NOMO-1 (cell line): ENCODE measurements around the gene FAM83B.
"Not testable (repeated sequence)": the region's sequence is repeated elsewhere in the genome, so short reads cannot be mapped to it uniquely, and the experiment has no call there.

Experiments
- DNase-seq, 2 experiments: peaks; one replicate each; lab custom pipeline; 2025; ENCODE audit not compliant: unreplicated experiment in 2 of 2; lab: John Stamatoyannopoulos, UW

Gene FAM83B

DNA sequence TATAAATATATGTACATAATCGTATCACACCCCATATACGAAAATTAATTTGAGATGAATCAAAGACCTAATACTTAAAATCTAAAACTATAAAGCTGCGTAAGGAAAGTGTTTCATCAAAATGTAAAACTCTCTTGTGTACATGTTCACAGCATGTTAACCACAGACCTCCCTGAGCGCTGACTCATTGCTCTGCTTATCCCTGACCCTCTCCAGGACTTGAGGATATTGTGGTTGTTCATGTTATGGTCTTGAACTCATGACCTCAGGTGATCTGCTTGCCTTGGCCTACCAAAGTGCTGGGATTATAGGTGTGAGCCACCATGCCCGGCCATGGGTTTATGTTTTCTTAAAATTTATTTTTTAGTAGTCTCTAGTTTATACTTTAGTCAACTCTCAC is 14.2 kb downstream of the FAM83B start:
- no peak for DNase-seq

DNA sequence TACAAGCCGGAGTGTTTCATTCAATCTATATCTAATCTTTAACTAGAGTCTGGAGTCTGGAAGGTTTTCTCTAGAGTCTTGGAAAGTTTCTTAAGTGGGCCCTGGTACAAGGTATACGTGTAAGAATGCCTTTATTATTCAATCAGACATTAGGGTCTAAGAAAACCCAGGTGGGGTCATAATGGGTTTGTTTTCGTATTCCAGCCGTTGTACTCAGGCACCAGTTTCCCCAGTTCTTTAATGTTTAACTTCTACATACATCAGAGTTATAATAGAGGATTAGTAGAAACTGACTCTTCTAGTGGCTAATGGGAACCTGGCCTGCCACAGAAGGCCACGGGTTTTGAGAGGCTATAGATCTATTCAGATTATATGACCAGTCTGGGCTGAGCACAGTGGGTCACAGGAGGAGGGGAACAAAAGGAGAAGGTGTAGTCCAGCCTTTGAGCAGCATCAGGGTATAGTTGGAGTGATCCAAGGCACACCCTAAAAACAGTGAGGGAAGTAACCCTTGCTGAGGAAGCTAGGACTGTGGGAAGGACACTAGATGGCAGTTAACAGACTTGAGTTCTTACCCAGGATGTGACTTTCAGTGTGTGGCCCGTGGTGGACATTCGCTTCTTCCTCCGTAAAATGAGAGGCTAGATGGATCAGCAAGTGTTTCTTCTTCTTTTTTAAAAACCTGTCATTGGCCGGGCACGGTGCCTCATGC is 15.5 kb downstream of the FAM83B start:
- DNase-seq, result no peak

DNA sequence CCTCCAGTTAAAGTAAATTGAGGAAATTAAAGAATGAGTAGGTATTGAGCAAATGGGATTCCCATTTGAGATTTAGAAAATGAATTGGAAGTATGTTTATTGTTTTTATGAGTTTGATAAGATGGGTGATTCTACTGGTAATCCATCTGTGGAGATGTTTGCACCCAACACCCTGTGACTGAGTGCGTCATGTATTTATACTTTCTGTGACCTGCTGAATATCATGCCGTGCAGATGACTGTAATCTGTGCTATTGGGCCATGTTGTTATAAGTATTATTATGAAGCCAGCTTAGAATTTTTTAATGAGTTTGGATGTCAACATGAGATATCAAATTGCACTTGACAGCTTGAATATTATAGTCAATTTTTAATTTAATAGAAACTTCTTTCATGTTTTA is 17.7 kb downstream of the FAM83B start:
- DNase-seq, result no peak

DNA sequence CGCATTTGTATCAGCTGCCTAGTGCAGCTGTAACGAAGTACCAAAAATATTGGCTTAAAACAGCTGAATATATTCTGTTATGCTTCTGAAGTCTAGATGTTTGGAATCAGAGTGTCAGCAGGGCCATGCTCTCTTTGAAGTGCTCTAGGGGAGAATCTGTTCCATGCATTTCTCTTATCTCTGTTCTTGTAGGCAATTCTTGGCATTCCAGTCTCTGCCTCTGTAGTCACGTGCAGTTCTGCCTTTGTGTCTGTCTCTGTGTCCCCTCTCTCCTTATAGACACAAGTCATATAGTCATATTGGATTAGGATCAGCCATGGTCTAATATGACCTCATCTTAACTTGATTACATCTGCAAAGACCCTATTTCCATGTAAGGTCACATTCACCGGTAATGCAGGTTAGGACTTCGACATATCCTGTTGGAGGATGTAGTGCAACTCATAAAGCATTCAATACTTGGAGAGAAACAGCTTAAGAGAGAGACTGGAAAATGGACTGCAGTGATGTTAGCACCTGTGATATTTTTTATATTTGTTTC is 18.6 kb downstream of the FAM83B start:
- DNase-seq, result no peak

GRCh38 chr6:54868556-54868955 is 22.0 kb downstream of the FAM83B start:
- DNase-seq, result no peak

DNA sequence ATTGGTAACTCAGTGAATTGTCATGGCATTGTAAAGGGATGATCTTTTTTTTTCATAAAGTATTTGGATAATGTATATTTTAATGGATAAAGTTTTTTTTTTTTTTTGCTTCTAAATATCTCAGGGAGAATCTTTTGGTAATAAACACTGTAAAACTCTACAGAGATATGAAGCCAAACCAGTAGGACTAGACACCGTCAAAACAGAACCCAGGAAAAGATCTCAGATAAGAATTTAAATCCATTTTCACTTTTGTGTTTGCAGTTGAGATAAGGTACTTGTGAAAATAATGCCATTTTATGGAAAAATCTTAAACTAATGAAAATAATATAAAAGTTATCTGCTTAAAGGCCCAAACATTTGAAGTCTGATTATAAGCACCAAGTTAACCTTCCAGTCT is 27.0 kb downstream of the FAM83B start:
- no peak for DNase-seq

GRCh38 chr6:54874349-54875048 is 27.9 kb downstream of the FAM83B start:
- DNase-seq, result no peak

GRCh38 chr6:54875539-54875938 is 29.0 kb downstream of the FAM83B start:
- no peak for DNase-seq

DNA sequence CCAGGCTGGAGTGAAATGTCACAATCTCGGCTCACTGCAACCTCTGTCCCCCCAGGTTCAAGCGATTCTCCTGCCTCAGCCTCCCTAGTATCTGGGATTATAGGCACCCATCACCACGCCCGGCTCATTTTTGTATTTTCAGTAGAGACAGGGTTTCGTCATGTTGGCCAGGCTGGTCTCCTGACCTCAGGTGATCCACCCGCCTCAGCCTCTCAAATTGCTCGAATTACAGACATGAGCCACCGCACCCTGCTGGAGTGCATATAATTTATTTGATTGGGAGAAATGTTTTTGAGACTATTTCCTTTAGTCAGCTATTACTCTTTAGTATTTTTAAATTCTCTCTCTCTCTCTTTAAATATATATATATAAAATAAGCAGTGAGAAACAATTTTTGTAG is 29.8 kb downstream of the FAM83B start:
- no peak for DNase-seq

DNA sequence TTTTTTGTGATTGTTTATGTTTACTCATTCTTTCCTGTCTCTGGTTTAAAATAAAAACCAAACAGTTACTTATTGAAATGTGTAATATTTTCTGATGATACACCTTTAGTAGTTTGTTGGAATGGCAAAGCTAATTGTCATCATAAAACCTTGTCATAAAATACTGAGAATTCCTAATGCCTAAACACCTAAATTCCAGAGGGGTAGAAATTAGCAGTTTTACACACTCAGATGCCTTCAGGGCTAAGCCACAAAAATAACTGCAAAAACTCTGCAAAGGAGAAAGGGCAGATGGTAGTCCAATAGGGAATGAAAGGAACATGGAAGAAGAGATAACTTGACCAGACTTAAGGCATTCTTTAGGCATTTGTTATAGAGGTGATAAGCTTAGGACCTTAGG is 30.3 kb downstream of the FAM83B start:
- no peak for DNase-seq

DNA sequence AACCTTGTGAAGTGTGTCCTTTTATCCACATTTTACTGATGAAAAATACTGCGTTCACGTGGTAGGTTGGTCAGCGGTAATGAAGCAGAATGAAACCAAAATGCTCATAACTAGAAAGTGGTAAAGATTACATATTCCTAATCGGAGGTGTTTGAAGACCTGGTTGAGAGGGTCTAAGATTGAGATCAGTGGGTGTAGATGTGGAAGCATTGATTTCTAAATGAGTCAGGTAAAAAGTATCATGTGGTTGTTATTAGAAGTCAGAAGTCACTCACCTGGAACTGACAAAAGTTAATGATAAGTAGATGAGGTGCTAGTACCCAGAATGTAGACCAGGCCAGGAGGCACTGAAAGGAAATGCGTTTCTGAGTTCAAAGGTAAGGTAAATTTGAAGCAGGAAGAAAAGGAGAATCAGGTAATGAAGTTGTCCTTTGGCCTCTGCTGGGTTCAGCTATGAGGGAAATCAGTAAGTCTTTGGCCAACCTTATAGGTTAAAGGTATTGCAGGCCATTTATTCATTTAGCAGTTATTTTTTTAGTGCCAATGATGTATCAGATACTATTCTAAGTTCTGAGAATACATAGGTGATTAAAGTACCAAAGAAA is 31.2 kb downstream of the FAM83B start:
- DNase-seq, result no peak

- no peak for DNase-seq
These were observed 32.1 kb downstream of the FAM83B start for GRCh38 chr6:54878718-54879117.

DNA sequence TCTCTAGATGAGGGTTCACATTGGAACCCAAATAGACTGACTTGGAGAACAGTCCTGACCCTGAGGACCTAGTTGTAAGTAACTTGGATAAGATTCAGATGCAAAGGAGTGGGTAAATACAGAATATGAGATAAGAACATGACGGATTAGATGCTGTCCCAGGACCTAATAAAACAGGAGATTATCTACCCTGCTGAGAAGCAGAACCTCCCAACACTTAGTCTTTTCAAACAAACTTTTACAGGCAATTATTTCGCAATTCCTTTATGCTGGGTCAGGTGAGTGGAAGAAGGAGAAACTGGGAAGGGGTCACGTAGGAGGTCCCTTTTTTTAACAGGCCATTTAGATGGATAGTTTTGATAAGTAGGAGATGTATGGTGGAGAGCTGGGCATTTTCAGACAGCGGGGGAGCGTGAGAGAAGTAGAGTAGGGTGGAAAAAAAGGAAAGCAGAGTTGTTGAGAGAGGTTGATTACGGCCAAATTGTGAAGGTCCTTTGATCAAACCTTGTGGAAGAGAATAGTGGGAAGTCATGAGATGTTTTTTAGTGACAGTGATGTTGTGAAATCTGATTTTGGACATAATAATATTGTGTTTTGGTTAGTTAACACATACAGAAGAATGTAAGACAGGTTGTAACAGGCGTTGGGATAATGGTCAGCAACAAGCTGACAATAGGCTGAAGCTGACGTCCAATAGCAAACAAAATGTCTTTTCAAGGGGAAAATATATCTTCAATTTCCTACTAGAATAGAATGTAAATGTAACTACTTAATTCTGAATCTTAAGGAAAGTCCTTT is 32.8 kb downstream of the FAM83B start:
- no peak for DNase-seq

DNA sequence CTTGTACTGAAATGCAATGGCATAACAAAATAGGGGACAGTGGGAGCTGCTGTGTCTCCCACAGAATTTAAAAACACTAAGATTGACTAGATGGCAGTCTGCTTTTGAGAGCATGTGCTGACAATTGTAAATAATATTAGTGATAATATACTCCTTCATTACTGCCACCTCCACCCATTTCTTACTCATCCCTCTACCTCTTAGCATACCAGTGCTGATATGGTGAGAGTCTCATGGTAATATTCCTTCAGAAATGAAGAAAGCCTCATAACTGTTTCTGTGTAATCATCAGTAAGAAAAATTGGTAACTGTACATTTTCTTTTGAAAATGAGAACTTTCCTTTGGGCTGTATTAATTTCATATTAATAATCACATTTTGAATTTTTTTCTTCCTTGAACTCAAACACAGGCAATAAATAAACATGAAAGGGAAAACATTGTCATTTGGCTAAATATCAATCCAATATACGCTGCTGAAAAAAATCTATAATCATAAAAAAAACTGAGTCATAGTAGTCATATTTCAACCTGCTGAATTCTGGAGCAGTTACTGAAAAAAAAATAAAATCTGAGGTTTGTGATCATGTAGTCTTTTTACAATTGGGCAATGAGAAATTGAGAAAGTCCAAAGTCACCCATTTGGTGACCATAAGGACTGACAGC is 34.6 kb downstream of the FAM83B start:
- DNase-seq, result no peak

DNA sequence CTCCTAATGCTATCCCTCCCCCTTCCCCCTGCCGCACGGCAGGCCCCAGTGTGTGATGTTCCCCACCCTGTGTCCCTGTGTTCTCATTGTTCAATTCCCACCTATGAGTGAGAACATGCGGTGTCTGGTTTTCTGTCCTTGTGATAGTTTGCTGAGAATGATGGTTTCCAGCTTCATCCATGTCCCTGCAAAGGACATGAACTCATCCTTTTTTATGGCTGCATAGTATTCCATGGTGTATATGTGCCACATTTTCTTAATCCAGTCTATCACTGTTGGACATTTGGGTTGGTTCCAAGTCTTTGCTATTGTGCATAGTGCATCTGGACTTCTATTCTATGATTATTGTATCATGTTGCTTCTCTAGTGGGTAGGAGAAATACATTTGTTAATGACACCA is 35.3 kb downstream of the FAM83B start:
- DNase-seq, result not testable (repeated sequence)

DNA sequence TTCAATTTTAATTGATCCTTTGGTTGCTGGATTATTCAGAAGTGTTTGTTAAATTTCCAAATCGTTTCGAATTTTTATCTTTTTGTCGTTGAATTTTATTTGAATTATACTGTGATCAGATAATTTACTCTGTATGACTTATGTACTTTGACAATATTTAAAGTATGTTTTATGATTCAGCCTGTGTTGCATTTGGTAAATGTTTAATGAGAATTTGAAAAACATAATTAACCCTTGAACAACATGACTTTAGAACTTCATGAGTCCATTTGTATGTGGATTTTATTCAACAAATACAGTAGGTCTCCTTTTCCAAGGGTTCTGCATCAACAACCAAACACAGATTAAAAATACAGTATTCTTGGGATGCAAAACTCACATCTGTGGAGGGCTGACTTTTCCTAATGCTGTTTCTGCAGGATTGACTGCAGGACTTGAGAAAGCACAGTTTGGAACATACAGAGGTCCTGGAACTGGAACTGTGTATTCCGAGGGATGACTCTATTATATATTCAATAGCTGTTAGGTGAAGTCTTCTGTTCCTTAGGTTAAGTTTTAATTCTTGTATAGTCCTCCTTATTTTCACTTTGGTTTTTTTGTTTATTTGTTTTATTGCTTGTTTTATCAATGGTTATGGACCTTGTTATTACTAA is 40.5 kb downstream of the FAM83B start:
- no peak for DNase-seq

GRCh38 chr6:54891536-54891935 is 45.0 kb downstream of the FAM83B start:
- no peak for DNase-seq

DNA sequence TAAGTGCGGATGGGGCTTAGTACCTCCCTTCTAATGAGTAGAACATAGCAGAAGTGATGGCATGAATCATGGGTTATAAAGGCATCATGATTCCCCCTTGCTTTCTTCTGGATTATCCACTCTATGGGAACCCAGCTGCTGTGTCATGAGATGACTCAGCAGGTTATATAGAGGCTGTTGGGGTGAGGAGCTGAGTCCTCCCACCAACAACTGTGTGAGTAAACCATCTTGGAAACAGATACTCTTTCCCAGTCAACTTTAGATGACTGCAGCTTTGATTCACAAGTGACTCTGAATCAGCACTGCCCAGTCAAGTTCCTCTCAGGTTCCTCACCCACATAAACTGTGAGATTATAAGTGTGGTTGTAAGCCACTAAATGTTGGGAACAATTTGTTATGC is 46.3 kb downstream of the FAM83B start:
- no peak for DNase-seq

DNA sequence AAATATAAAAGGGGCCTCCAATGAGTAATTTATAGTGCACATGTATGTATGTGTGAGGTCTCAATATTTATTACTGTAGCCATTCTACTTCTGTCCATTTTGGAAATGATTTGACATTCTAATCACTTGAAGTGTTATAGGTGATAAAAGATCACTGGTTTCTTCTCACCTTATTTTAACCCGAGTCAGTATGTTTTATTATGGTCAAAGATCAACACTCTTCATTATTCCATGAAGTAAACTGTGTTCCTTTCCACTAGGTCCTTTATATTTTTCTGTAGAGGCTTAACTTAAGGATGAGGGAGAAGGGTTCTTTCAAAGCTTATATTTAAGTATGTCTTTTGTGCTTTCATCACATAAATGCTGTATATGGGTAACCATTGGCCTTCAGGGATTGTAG is 47.2 kb downstream of the FAM83B start:
- DNase-seq, result no peak

- DNase-seq, result no peak
These were observed 49.7 kb downstream of the FAM83B start for GRCh38 chr6:54896302-54896701.
